ENCODE results near the gene ANKRD23.

ANKRD23 gene

GRCh38 chr2:96870626-96871255 is 26.9 kb upstream of the ANKRD23 start:
- no peak for DNase-seq (ENCODE audit: low read depth)
- H3K4me3 ChIP-seq (ENCODE audit: low read depth, low read length), result peak overlapping the region; percentile 84
- in situ Hi-C loops (cut with HindIII; ENCODE audit: low sequenced_read_pairs), result no loop called here
- TF ChIP-seq CTCF (IDR thresholded peaks at IDR 0.05; ENCODE audit: low read depth, low read length, missing control alignments), result no peak

- in situ Hi-C loops (cut with HindIII; ENCODE audit: low sequenced_read_pairs), result no loop called here
- DNase-seq (ENCODE audit: low read depth), result no peak
- TF ChIP-seq CTCF (IDR thresholded peaks at IDR 0.05; ENCODE audit: low read depth, low read length, missing control alignments), result no peak
- peak within 1 kb of the TSS; percentile 84 for H3K4me3 ChIP-seq (ENCODE audit: low read depth, low read length)
Observed at GRCh38 chr2:96869822-96870625, 26.2 kb upstream of the ANKRD23 start, which contains the start of gene SEMA4C. Gene SEMA4C, minus strand, starts transcription at chr2:96870080. Its CDS starts 2,194 bp downstream, at chr2:96867886.

- in situ Hi-C loops (cut with HindIII; ENCODE audit: low sequenced_read_pairs), result no loop called here
- peak overlapping the region; percentile 84 for H3K4me3 ChIP-seq (ENCODE audit: low read depth, low read length)
- TF ChIP-seq CTCF (IDR thresholded peaks at IDR 0.05; ENCODE audit: low read depth, low read length, missing control alignments), result no peak
- peak; percentile 38 for DNase-seq (ENCODE audit: low read depth)
Observed at GRCh38 chr2:96869281-96869821, 25.5 kb upstream of the ANKRD23 start.

GRCh38 chr2:96868555-96869280 is 24.9 kb upstream of the ANKRD23 start:
- DNase-seq (ENCODE audit: low read depth), result peak; percentile 67
- in situ Hi-C loops (cut with HindIII; ENCODE audit: low sequenced_read_pairs), result no loop called here
- peak overlapping the region; percentile 84 for H3K4me3 ChIP-seq (ENCODE audit: low read depth, low read length)
- peak; percentile 75 for TF ChIP-seq CTCF (IDR thresholded peaks at IDR 0.05; ENCODE audit: low read depth, low read length, missing control alignments)

- H3K4me3 ChIP-seq (ENCODE audit: low read depth, low read length), result peak overlapping the region; percentile 84
- no peak for TF ChIP-seq CTCF (IDR thresholded peaks at IDR 0.05; ENCODE audit: low read depth, low read length, missing control alignments)
Observed at GRCh38 chr2:96867756-96868554, 24.1 kb upstream of the ANKRD23 start.

More at GRCh38 chr2:96867756-96868554, 24.1 kb upstream of the ANKRD23 start:
- in situ Hi-C loops (cut with HindIII; ENCODE audit: low sequenced_read_pairs), result no loop called here
- no peak for DNase-seq (ENCODE audit: low read depth)
